HG02678 (cell line): ENCODE results near the gene HINT3.
"Not testable (repeated sequence)": the region's sequence is repeated elsewhere in the genome, so short reads cannot be mapped to it uniquely, and the experiment has no call there.

Experiments
- ATAC-seq: cut with Tn5 transposase; IDR thresholded peaks from one replicate; pipeline ENCODE4 v1.9.1; 2021; ENCODE audit warnings: mild to moderate bottlenecking, moderate library complexity; ENCODE audit not compliant: unreplicated experiment

The HINT3 gene

GRCh38 chr6:125994670-125995488 is 38.3 kb downstream of the HINT3 start:
- ATAC-seq, result no peak

GRCh38 chr6:125995972-125996580 is 39.5 kb downstream of the HINT3 start:
- peak; percentile 96 for ATAC-seq

GRCh38 chr6:126002755-126003679 is 46.4 kb downstream of the HINT3 start:
- no peak for ATAC-seq

GRCh38 chr6:126007800-126008199 is 51.2 kb downstream of the HINT3 start:
- ATAC-seq, result no peak

- no peak for ATAC-seq
Observed at GRCh38 chr6:126010040-126010439, 53.5 kb downstream of the HINT3 start.

- ATAC-seq, result no peak
Observed at GRCh38 chr6:126015863-126016262, 59.3 kb downstream of the HINT3 start.

- ATAC-seq, result no peak
Observed at GRCh38 chr6:126016591-126016990, 60.0 kb downstream of the HINT3 start.

- no peak for ATAC-seq
Observed at GRCh38 chr6:126017668-126018067, 61.1 kb downstream of the HINT3 start.

- ATAC-seq, result no peak
Observed at GRCh38 chr6:126020305-126021050, 63.9 kb downstream of the HINT3 start.

- ATAC-seq, result not testable (repeated sequence)
Observed at GRCh38 chr6:126023474-126023873, 66.9 kb downstream of the HINT3 start.

GRCh38 chr6:126026001-126026400 is 69.4 kb downstream of the HINT3 start:
- ATAC-seq, result no peak

- ATAC-seq, result no peak
Observed at GRCh38 chr6:126027601-126028000, 71.0 kb downstream of the HINT3 start.
